Activated CD4-positive, alpha-beta T cell treated with anti-CD3 and anti-CD28 coated beads, Interleukin-2, Interleukin-6, amounts not matched to agents 100 ng/mL and 50 ng/mL, durations not matched to agents 16 hours and 8 hours (primary cell): Measurements from ENCODE around the gene ZNF317.
"Not testable (repeated sequence)": the region's sequence is repeated elsewhere in the genome, so short reads cannot be mapped to it uniquely, and the experiment has no call there.

ENCODE experiments used
- DNase-seq: peaks from one replicate; pipeline ENCODE4 v3.0.0-alpha.2; 2020

Gene ZNF317

DNA sequence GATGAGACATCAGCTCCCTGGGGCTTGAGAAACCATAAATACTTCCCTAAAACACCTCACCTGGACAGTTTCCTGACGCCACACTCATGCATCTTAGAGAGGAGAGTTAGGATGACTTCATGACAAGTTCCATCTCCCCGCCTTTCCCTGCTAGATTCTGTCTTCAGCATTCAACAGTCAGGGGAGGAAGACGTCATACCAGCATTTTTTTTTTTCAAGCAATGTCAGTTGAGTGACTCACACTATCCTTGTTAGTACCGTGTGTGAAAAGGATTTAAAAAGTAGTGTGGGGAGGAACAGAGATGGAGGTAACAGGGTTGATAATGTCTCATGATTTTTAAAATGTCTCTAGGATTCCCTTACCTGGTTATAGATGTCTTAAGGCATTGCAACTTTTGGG lies 38.7 kb downstream of the ZNF317 start, which contains the start of gene OR7D2:
Gene OR7D2 (plus strand): TSS at position 79 of the 400 bp plus-strand sequence. CDS start 6,803 bp downstream, outside the sequence.
- no peak for DNase-seq

DNA sequence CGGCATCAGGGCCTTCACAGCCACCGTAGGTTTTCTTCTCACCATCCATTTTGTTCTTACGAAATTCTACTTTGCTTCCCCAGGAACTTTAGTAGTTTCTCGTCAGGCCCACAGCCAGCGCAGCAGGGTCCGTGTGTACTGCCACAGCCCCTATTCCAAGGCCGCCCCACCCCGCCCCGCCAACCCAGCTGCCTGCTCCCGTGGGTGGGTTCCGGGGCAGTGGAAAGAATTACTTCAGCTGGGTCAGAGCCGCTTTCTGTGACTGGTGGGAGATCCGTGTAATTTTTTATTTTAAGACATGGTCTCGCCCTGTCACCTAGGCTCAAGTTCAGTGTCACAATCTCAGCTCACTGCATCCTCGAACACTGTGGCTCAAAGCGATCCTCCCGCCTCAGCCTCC lies 42.8 kb downstream of the ZNF317 start:
- DNase-seq: no peak

GRCh38 chr19:9187191-9187590 lies 47.0 kb downstream of the ZNF317 start:
- DNase-seq: no peak

DNA sequence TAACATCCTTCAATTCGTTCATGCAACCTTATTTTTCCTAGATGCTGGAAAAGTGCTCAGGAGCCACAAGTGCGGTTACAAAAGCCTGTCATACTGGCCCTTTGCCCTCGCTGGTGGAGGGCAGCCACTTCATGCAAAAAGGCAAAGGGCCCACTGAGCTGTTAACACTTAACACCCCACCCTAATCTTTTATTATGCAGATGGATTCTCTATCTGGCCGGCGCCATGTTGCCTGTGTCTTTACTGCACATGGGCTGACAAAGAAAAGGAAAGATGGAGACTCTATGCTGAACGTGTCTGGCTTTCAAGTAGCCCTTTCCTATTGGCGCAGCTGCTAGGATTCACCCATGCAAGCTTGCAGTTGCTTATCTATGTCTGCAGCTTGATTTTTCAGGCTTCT lies 49.3 kb downstream of the ZNF317 start:
- no peak for DNase-seq

GRCh38 chr19:9198044-9198443 lies 57.8 kb downstream of the ZNF317 start:
- not testable (repeated sequence) for DNase-seq

DNA sequence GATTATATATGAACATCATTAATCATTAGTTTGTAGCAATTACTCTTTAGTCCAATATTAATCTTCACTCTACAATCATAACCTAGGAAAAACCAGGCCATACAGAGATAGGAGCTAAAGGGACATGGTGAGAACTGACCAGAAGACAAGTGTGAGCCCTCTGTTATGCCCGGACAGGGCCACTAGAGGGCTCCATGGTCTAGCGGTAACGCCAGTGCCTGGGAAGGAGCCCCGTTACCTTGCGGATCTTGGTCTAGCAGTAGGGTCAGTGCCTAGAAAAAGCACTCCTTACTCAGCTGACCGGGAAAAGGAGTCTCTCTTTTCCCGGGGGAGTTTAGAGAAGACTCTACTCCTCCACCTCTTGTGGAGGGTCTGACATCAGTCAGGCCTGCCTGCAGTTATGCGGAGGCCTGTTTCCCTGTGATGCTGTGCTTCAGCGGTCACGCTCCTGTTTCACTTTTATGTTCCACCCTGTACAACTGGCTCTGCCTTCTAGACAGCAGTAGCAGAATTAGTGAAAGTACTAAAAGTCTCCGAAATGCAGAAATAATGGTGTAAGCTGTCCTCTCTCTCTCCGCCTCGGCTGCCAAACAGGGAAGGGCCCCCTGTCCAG lies 65.4 kb downstream of the ZNF317 start:
- DNase-seq: peak; percentile 71
